HUES48 (cell line): ENCODE data around the gene NKX1-2.
A peak's percentile ranks its signal among the peaks of the same experiment; 100 is the strongest.

ENCODE experiments used
- H3K27ac ChIP-seq: one replicate; pipeline ENCODE4 v1.7.0; 2013; ENCODE audit warnings: low read depth, low read length, inconsistent platforms
- H3K27me3 ChIP-seq: 2 replicates; pipeline ENCODE4 v1.6.1; 2013; ENCODE audit warnings: mild to moderate bottlenecking, low read length; ENCODE audit not compliant: control insufficient read depth, insufficient read depth
- H3K36me3 ChIP-seq: 2 replicates; pipeline ENCODE4 v1.6.1; 2013; ENCODE audit warnings: low read length; ENCODE audit not compliant: control insufficient read depth, insufficient read depth
- H3K4me1 ChIP-seq: 2 replicates; pipeline ENCODE4 v1.6.1; 2013; ENCODE audit warnings: mild to moderate bottlenecking, low read length; ENCODE audit not compliant: control insufficient read depth, insufficient read depth
- H3K4me3 ChIP-seq: 2 replicates; pipeline ENCODE4 v1.5.1; 2013; ENCODE audit warnings: mild to moderate bottlenecking, low read depth, low read length
- H3K9ac ChIP-seq: 2 replicates; pipeline ENCODE4 v1.6.1; 2013; ENCODE audit warnings: mild to moderate bottlenecking, low read depth, low read length, moderate library complexity
- H3K9me3 ChIP-seq: 2 replicates; pipeline ENCODE4 v1.6.1; 2013; ENCODE audit warnings: low read length; ENCODE audit not compliant: control insufficient read depth, insufficient read depth

NKX1-2 gene

DNA sequence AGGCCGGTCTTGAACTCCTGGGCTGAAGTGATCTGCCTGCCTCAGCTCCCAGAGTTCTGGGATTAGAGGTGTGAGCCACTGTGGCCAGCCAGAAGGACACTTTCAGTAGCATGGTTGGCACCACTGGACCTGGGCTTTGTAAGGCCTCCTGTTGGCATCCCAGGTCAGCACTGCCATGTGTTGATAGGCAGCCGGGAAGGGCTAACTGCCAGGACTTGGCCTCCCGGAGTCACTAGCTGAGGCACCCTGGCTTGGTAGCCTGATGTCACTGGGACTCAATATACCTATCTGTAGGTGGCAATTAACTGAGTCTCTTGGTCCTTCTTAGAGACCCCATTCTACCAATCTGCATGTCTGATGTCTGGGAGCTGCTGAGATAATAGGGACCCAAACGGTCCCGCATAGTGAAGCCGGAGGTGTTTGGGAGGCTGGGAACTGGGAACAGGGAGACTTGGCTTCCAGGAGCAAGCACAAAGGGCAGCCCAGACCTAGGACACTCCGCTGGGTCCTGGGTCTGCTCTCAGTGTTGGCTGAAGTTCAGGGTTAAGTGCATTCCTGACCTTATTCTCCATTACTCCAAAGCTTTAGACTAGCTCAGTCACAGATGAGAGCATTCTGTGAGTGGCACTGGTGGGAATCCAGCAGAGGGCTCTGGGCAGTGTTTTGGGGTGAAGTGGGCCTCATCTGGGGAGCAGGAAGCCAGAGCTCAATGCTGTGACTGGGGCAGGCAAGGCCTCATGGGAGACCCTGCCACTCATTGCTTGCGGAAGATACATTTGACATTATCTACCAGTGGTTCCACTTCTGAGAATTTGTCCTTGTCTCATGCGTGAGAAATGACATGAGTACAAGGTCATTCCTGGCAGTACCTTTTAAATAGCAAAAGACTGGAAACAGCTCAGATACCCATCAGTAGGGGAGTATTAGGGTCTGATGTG lies 14.5 kb upstream of the NKX1-2 start:
- Histone ChIP-seq H3K4me1 (peaks cover 40% of the 10 kb centered on the region), H3K9ac (no peak overlapping the region), H3K9me3 (no peaks in the 10 kb centered on the region), H3K27ac (no peak overlapping the region), H3K27me3 (no peaks in the 10 kb centered on the region), H3K4me3 (no peak overlapping the region), H3K36me3 (no peaks in the 10 kb centered on the region)

DNA sequence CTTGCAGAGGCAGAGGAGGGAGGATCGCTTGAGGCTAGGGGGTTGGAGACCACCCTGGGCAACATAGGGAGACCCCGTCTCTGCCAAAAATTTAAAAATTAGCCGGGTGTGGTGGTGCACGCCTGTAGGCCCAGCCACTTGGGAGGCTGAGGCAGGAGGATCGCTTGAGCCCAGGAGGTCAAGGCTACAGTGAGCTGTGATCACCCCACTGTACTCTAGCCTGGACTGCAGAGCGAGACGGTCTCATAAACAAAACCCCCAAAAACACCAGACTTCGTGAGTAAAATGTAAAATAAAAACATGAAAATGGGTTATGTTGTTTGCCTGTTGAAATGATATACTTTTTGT lies 12.5 kb upstream of the NKX1-2 start:
- Histone ChIP-seq H3K4me1 (peaks cover 27% of the 10 kb centered on the region), H3K36me3 (no peaks in the 10 kb centered on the region), H3K9ac (no peak overlapping the region), H3K27ac (no peak overlapping the region), H3K9me3 (no peaks in the 10 kb centered on the region), H3K27me3 (no peaks in the 10 kb centered on the region), H3K4me3 (peak overlapping the region; percentile 88)

DNA sequence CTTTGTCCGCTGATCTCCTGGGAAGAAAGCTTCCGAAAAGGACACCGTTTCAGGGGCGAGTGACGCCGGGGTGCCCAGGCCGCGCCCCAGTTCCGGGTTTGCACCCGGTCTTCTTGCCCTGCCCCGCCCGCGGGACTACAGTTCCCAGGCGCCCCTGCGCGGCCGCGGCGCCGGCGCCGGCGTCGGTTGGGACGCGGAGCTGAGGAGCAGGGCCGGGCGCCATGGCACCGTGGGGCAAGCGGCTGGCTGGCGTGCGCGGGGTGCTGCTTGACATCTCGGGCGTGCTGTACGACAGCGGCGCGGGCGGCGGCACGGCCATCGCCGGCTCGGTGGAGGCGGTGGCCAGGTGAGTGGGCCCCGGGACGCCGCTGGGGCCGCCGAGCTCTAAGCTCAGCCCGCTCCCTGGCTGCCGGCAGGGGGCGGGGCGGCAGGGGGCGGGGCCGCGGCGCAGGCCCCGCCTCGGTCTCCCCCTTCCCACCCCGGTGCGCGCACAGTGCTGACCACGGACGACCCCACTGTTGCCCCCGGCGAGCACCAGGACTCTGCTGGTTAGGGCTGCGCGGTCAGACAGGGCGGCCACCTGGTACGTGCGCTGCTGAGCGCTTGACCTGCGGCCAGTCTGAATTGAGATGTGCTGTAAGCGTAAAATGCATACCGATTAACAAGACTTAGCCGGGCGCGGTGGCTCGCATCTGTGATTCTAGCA lies 12.0 kb upstream of the NKX1-2 start, which contains the start of gene LHPP:
Gene LHPP (plus strand): TSS at position 182 of the 706 bp plus-strand sequence. CDS start 40 bp downstream, at position 222.
- Histone ChIP-seq H3K9me3 (no peaks in the 10 kb centered on the region), H3K9ac (peak within 1 kb of the TSS; percentile 76; the same call in 1 of the 2 replicates), H3K27me3 (no peaks in the 10 kb centered on the region), H3K27ac (peak within 1 kb of the TSS; percentile 79), H3K4me3 (peak within 1 kb of the TSS; percentile 88), H3K4me1 (peaks cover 29% of the 10 kb centered on the region), H3K36me3 (no peaks in the 10 kb centered on the region)

DNA sequence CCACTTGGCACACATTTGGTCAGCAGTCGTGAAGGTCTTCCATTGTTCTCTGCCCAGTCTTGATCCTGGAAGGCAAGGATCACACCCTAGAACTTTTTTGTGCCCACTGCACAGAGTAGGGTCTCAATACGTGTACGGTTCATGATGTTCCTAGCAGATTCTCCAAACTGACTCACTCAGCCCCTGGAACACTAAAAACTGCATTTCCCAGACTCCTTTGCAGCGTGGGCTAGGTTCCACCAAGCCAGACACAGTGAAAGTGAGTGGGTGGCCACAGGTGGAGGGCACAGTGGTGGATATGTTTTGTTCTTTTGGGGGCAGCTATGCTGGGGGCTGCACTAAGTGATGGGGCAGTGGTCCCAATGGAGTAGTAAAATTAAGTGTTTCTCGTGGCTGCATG lies 10.3 kb upstream of the NKX1-2 start:
- Histone ChIP-seq H3K36me3 (no peaks in the 10 kb centered on the region), H3K27ac (no peak overlapping the region), H3K9me3 (no peaks in the 10 kb centered on the region), H3K4me1 (peaks cover 19% of the 10 kb centered on the region), H3K27me3 (peaks cover 14% of the 10 kb centered on the region), H3K9ac (no peak overlapping the region), H3K4me3 (no peak overlapping the region)

DNA sequence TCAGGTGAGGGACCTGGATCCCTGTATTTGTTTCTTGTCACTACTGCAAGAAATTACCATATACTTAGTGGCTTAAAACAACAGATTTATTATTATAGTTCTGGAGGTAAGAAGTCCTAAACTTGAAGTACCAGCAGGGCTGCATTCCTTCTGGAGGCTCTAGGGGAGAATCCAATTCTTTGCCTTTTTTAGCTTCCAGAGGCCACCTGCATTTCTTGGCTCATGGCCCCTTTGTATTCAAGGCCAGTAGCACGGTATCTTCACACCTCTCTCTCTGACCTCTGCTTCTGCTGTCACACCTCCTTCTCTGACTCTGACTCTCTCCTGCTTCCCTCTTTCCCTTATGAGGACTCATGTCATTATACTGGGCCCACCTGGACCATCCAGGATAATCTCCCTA lies 9.6 kb upstream of the NKX1-2 start:
- H3K4me1 ChIP-seq, result peaks cover 26% of the 10 kb centered on the region
- no peaks in the 10 kb centered on the region for H3K9me3 ChIP-seq
- H3K27ac ChIP-seq, result no peak overlapping the region
- H3K36me3 ChIP-seq, result no peaks in the 10 kb centered on the region
- no peak overlapping the region for H3K9ac ChIP-seq
- peaks cover 14% of the 10 kb centered on the region for H3K27me3 ChIP-seq
- H3K4me3 ChIP-seq, result no peak overlapping the region

DNA sequence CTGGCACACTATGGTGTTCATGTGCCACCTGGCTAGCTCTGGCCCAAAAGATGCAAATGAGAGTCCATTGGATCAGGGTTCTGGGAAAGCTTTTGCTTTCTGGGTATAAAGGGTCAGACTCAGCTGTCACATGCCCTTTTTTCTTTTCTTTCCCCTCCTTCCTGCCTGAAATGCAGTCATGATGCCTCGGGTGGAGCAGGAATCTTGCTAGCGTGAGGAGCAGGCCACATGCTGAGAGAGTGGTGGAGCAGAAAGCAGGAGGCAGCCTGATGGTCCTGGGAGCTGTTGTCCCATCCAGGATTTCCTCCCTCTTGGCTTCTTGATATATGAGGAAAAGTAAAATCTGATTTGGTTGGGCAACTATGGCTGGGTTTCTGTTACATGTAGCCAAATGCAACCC lies 9.1 kb upstream of the NKX1-2 start:
- no peak overlapping the region for H3K27ac ChIP-seq
- H3K9ac ChIP-seq, result no peak overlapping the region
- peaks cover 31% of the 10 kb centered on the region for H3K4me1 ChIP-seq
- H3K27me3 ChIP-seq, result peaks cover 16% of the 10 kb centered on the region
- H3K36me3 ChIP-seq, result no peaks in the 10 kb centered on the region
- H3K9me3 ChIP-seq, result no peaks in the 10 kb centered on the region
- no peak overlapping the region for H3K4me3 ChIP-seq

DNA sequence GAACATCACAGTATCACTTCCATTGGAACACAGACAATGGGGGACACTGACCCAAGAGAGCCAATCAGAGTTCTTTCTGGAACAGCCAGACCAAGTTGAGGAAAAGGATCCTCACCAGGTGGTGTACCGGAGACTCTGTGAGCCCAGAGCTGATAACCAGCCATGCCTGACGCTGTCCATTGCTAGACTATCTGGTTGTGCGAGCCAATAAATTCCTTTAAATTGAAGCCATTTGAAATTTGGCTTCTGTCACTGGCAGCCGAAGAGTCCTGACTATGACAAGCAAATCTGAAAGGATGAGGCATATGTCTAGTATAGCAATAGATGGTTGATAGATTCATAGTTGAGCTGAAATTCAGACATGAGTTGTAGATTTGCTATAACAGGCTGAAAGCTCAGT lies 8.6 kb upstream of the NKX1-2 start:
- Histone ChIP-seq H3K9ac (no peak overlapping the region), H3K4me3 (no peak overlapping the region), H3K9me3 (no peaks in the 10 kb centered on the region), H3K27me3 (peaks cover 20% of the 10 kb centered on the region), H3K27ac (no peak overlapping the region), H3K36me3 (no peaks in the 10 kb centered on the region), H3K4me1 (peaks cover 36% of the 10 kb centered on the region)

DNA sequence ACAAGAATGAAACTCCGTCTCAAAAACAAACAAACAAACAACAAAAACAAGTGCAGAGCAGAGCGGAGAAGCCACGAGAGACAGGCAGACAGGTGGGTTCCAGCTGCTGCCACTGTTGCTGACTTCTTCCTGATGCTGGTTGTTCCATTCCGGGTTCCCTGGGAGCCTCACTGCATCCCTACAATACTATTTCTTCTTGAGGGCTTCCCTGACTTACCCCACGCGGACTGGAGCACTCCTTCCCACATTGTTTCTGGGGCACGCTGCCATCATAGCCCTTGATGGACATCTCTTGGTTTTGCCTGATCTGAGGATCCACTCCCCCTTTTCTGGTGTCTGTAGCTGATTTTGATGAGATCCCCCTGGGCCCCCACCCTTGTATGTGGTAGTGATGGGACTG lies 5.6 kb upstream of the NKX1-2 start:
- Histone ChIP-seq H3K9me3 (no peaks in the 10 kb centered on the region), H3K9ac (no peak overlapping the region), H3K27ac (no peak overlapping the region), H3K36me3 (no peaks in the 10 kb centered on the region), H3K27me3 (peaks cover 42% of the 10 kb centered on the region), H3K4me1 (peaks cover 58% of the 10 kb centered on the region), H3K4me3 (no peak overlapping the region)

DNA sequence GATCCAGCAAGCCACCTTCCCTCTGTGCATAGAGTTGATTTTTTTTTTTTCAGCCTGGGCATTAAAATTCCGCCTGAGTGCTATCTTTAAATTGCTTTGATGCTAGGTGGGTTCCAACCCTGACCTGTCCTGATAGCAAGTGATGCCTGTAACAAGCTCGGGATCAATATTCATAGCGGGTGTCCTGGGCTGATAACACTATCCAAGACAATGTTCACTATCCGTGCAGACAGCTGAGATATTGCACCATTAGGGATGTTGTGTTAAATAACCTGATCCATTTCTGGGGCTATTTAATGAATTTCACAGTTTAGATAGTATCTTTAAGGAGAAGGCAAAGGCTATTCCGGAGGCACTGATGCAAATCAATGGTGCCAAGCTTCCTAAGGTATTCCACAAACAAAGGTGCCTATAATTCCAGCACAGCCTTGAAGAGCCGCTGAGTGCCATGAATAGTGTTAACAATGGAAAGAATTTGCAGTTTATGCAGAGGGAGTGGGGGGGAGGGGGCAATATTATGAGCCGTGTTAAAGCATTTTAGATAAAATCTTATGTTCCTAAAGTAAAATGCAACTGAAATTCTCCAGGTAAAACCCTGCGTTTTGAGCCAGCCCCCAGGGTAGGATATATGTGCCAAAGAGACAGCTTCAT lies 4.2 kb upstream of the NKX1-2 start:
- no peaks in the 10 kb centered on the region for H3K36me3 ChIP-seq
- H3K9ac ChIP-seq, result peak overlapping the region; percentile 5; the same call in 1 of the 2 replicates
- H3K4me3 ChIP-seq, result peak overlapping the region; percentile 40
- H3K9me3 ChIP-seq, result no peaks in the 10 kb centered on the region
- peaks cover 53% of the 10 kb centered on the region for H3K4me1 ChIP-seq
- H3K27ac ChIP-seq, result peak overlapping the region; percentile 69
- peaks cover 54% of the 10 kb centered on the region for H3K27me3 ChIP-seq

DNA sequence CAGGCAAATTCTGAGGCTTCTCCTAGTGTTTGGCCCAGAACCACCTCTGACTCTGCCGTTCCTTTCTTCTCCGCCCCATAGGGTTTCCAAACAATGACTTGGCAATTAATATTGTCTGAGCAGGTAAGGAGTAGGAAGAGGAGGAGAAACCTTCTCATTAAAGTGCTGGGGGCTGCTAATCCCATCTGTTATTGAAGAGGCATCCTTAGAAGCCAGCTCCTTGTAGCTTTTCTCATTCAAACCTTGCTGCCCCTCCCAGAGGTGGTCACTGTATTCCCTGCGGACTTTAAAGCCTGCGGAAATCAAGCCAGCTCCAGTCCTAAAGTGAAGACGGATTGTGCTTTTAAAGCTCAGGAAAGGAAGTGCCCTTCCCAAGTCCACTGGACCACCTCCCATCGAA lies 1.4 kb upstream of the NKX1-2 start:
- peak overlapping the region; percentile 59 for H3K4me3 ChIP-seq
- H3K27ac ChIP-seq, result peak overlapping the region; percentile 86
- H3K4me1 ChIP-seq, result peaks cover 56% of the 10 kb centered on the region
- peaks cover 77% of the 10 kb centered on the region for H3K27me3 ChIP-seq
- no peaks in the 10 kb centered on the region for H3K36me3 ChIP-seq
- H3K9ac ChIP-seq, result no peak overlapping the region
- H3K9me3 ChIP-seq, result no peaks in the 10 kb centered on the region

DNA sequence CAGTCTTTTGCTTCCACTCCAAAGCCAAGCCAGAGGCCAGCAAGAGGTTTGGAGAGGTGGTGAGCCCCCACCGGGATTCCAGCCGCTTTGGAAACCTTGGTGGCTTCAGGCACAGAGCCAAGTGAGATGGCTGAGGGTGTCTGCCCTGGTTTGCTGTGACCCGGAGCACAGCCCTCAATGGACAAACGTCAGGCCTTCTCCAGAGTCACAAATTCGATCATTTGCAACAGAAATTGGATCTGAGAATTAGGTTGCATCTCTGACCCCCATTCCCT lies 885 bp upstream of the NKX1-2 start:
- Histone ChIP-seq H3K9ac (no peak overlapping the region), H3K9me3 (no peaks in the 10 kb centered on the region), H3K27me3 (peaks cover 77% of the 10 kb centered on the region), H3K4me1 (peaks cover 56% of the 10 kb centered on the region), H3K36me3 (no peaks in the 10 kb centered on the region), H3K27ac (peak overlapping the region; percentile 86), H3K4me3 (peak overlapping the region; percentile 59)
